HL-60 (cell line): Measurements from ENCODE around the gene EML2.

Experiments used
- DNase-seq, 2 experiments: peaks; one replicate each; pipeline ENCODE4 v3.0.0-alpha.2; 2010 to 2020; ENCODE audit warnings: low read depth in 1 of 2, low spot score in 1 of 2
- H3K27ac ChIP-seq: fragments of 250-450 bp; sonication (Bioruptor Pico); replicated peaks from 2 replicates; pipeline ENCODE4 v1.5.1; 2020; ENCODE audit warnings: mild to moderate bottlenecking, moderate library complexity
- H3K27me3 ChIP-seq: fragments of 250-450 bp; sonication (Bioruptor Pico); 2 replicates; pipeline ENCODE4 v1.5.1; 2021; ENCODE audit warnings: mild to moderate bottlenecking, moderate library complexity; ENCODE audit not compliant: insufficient read depth, poor library complexity, severe bottlenecking
- H3K4me3 ChIP-seq: replicated peaks from 2 replicates; pipeline ENCODE4 v1.5.1; 2011; ENCODE audit warnings: mild to moderate bottlenecking, control low read depth, low read length; ENCODE audit not compliant: insufficient read depth
- CTCF ChIP-seq: IDR thresholded peaks from one replicate; pipeline ENCODE4 v1.5.1; 2011; ENCODE audit warnings: low read length, control low read depth, inconsistent platforms; ENCODE audit not compliant: insufficient read depth
- GABPA ChIP-seq: IDR thresholded peaks from 2 replicates; pipeline ENCODE4 v1.6.1; 2012; ENCODE audit warnings: low read depth
- POLR2AphosphoS5 ChIP-seq: IDR thresholded peaks from 2 replicates; pipeline ENCODE4 v1.6.1; 2012; ENCODE audit warnings: low read depth
- REST ChIP-seq: IDR thresholded peaks from 2 replicates; pipeline ENCODE4 v1.6.1; 2012; ENCODE audit warnings: low read depth; ENCODE audit not compliant: insufficient replicate concordance
- SPI1 ChIP-seq: IDR thresholded peaks from 2 replicates; pipeline ENCODE4 v1.6.1; 2012; ENCODE audit warnings: low read depth, mild to moderate bottlenecking, borderline replicate concordance

EML2 gene

GRCh38 chr19:45643927-45644771 lies 5.0 kb upstream of the EML2 start:
- Histone ChIP-seq H3K27me3 (peaks cover 24% of the 10 kb centered on the region), H3K4me3 (no peak overlapping the region), H3K27ac (no peak overlapping the region)
- no peak for TF ChIP-seq POLR2AphosphoS5
- TF ChIP-seq GABPA = no peak
- TF ChIP-seq REST = no peak
- TF ChIP-seq SPI1 = no peak
- TF ChIP-seq CTCF = no peak
- DNase-seq = no peak

GRCh38 chr19:45643024-45643926 lies 4.1 kb upstream of the EML2 start:
- Histone ChIP-seq H3K27ac (peak overlapping the region; percentile 68), H3K27me3 (peaks cover 24% of the 10 kb centered on the region), H3K4me3 (no peak overlapping the region)
- peak; percentile 73 to 92 for DNase-seq
- 0 out of 2 replicates have a peak, but pooled peaks have one; percentile 7 for TF ChIP-seq SPI1
- no peak for TF ChIP-seq GABPA
- TF ChIP-seq CTCF = peak; percentile 95
- no peak for TF ChIP-seq REST
- TF ChIP-seq POLR2AphosphoS5 = no peak

GRCh38 chr19:45641274-45642105 lies 2.3 kb upstream of the EML2 start:
- Histone ChIP-seq H3K27ac (peak overlapping the region; percentile 68), H3K27me3 (peaks cover 20% of the 10 kb centered on the region), H3K4me3 (peak overlapping the region; percentile 43)
- peak; percentile 90 to 96 for DNase-seq
- peak; percentile 9; the same call in 1 of the 2 replicates for TF ChIP-seq POLR2AphosphoS5
- no peak for TF ChIP-seq CTCF
- TF ChIP-seq SPI1 = peak; percentile 84
